HEK293T (cell line): Measurements from ENCODE around the gene IL20RA.

Source experiments
- ARNT ChIP-seq: fragments of 450-650 bp; IDR thresholded peaks from 2 replicates; pipeline ENCODE4 v1.6.1; 2017; ENCODE audit warnings: mild to moderate bottlenecking
- BHLHE40 ChIP-seq: fragments of 450-650 bp; IDR thresholded peaks from 2 replicates; pipeline ENCODE4 v1.6.1; 2016; ENCODE audit warnings: mild to moderate bottlenecking, moderate library complexity, borderline replicate concordance
- CTBP1 ChIP-seq: fragments of 450-650 bp; IDR thresholded peaks from 2 replicates; pipeline ENCODE4 v1.6.1; 2016; ENCODE audit warnings: borderline replicate concordance
- ELF4 ChIP-seq: fragments of 450-650 bp; IDR thresholded peaks from 2 replicates; pipeline ENCODE4 v1.6.1; 2017; ENCODE audit warnings: antibody characterized with exemption
- FOXA1 ChIP-seq: fragments of 450-650 bp; IDR thresholded peaks from 2 replicates; pipeline ENCODE4 v1.6.1; 2016; ENCODE audit warnings: mild to moderate bottlenecking
- FOXK2 ChIP-seq: fragments of 450-650 bp; IDR thresholded peaks from 2 replicates; pipeline ENCODE4 v1.6.1; 2016; ENCODE audit warnings: mild to moderate bottlenecking
- L3MBTL2 ChIP-seq: fragments of 450-650 bp; conservative IDR thresholded peaks from 2 replicates; pipeline ENCODE4 v1.6.1; 2016; ENCODE audit warnings: mild to moderate bottlenecking
- SP1 ChIP-seq: fragments of 450-650 bp; IDR thresholded peaks from 2 replicates; pipeline ENCODE4 v1.6.1; 2017
- TARDBP ChIP-seq: fragments of 450-650 bp; IDR thresholded peaks from 2 replicates; pipeline ENCODE4 v1.6.1; 2016
- ZNF384 ChIP-seq: fragments of 450-650 bp; IDR thresholded peaks from 2 replicates; pipeline ENCODE4 v1.6.1; 2016

DNA sequence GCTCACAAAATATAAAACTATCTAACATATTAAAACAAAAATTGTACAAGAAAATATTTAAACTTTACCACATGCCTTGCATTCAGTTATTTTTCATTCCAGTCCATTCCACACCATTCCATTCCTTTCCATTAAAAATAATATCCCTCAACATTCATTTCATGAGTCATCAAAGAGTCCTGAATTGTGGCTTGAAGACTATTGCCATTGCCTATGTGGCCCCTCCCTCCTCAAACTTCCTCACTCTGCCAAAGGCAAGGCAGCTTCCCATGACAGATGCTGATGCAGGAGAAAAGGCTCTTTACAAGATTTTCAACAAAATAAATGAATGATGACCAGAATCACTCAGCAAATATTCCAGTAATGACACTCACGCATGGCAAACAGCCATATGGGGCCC, 31.7 kb downstream of the IL20RA start:
- TF ChIP-seq CTBP1 = no peak
- no peak for TF ChIP-seq BHLHE40
- TF ChIP-seq ELF4 = no peak
- TF ChIP-seq TARDBP = no peak
- TF ChIP-seq FOXA1 = no peak
- TF ChIP-seq ARNT = no peak
- TF ChIP-seq SP1 = no peak
- no peak for TF ChIP-seq ZNF384
- no peak for TF ChIP-seq FOXK2
- TF ChIP-seq L3MBTL2 = no peak
